Heart right ventricle (tissue), 16 donors: ENCODE data around the gene CCN5. TPM values are rescaled to one million over a fixed set of nuclear protein-coding genes. Genes with fewer than 3 reads are reported as not detected.

Experiments
- ATAC-seq, 8 donors: fragments of 200-7000 bp; cut with Tn5 transposase; one replicate each; pipeline ENCODE4 v1.9.1; 2020; ENCODE audit warnings: mild to moderate bottlenecking in 8 of 8, moderate library complexity in 8 of 8, moderate number of reproducible peaks in 1 of 8
- DNase-seq, 2 donors: peaks; one replicate each; pipeline ENCODE4 v3.0.0-alpha.2; 2020
- H3K27ac ChIP-seq, 10 donors: fragments of 200-600 bp; sonication (generic) in 2 of 10; one replicate each; pipeline versions ENCODE4 v1.5.0 to v1.8.0; 2020 to 2022; ENCODE audit warnings: mild to moderate bottlenecking in 3 of 10
- H3K27me3 ChIP-seq, 7 donors: fragments of 200-600 bp; one replicate each; pipeline ENCODE4 v1.8.0; 2021 to 2022; ENCODE audit warnings: mild to moderate bottlenecking in 2 of 7
- H3K36me3 ChIP-seq, 9 donors: fragments of 200-600 bp; sonication (generic) in 1 of 9; one replicate each; pipeline versions ENCODE4 v1.5.0 to v1.8.0; 2020 to 2022; ENCODE audit warnings: mild to moderate bottlenecking in 2 of 9
- H3K4me1 ChIP-seq, 9 donors: fragments of 200-600 bp; sonication (generic) in 1 of 9; one replicate each; pipeline versions ENCODE4 v1.5.0 to v1.8.0; 2020 to 2022; ENCODE audit warnings: mild to moderate bottlenecking in 4 of 9
- H3K4me3 ChIP-seq, 10 donors: fragments of 200-600 bp; sonication (generic) in 2 of 10; one replicate each; pipeline versions ENCODE4 v1.5.0 to v1.8.0; 2020 to 2022; ENCODE audit warnings: mild to moderate bottlenecking in 7 of 10, moderate library complexity in 2 of 10
- H3K9me3 ChIP-seq, 11 donors: fragments of 200-600 bp in 10 of 11; sonication (generic) in 2 of 11; one replicate each; pipeline versions ENCODE4 v1.5.0 to v1.8.0; 2013 to 2022; ENCODE audit warnings: mild to moderate bottlenecking in 2 of 11, control low read depth in 1 of 11, moderate library complexity in 1 of 11
- CTCF ChIP-seq, 9 donors: fragments of 200-600 bp; sonication (generic) in 2 of 9; IDR thresholded peaks; one replicate each; pipeline versions ENCODE4 v1.5.0 to v1.8.0; 2021 to 2022; ENCODE audit warnings: antibody characterized with exemption in 9 of 9, mild to moderate bottlenecking in 5 of 9, moderate library complexity in 1 of 9
- WGBS, 2 donors: extraction: QIAGEN DNeasy Blood & Tissue Kit; methylation state at CpG; one replicate each; pipeline ENCODE4 v1.1.7; 2013; ENCODE audit warnings: inconsistent platforms in 1 of 2; 5-methylcytosine and 5-hydroxymethylcytosine counted together
- intact Hi-C, 10 donors: fragments of 100-400 bp; cut with DNase I; formaldehyde crosslinking; loops; one replicate each; pipeline versions ENCODE4 v1.11.1 to v1.14.2; 2022
- polyA plus RNA-seq, 2 donors: library from polyadenylated mRNA; stranded (reverse); fragments of 200-250 nt; gene quantifications; one replicate each; pipeline ENCODE4 v1.2.3, GENCODE V29; 2013
- total RNA-seq, 10 donors: library from RNA; stranded (reverse); fragmentation: NEBNext Ultra II Directional in 3 of 10; extraction: Animal tissue kit (Norgen Biotek cat#: 25700) in 3 of 10; gene quantifications; one replicate each; pipeline versions ENCODE4 v1.2.1 to v1.2.4, GENCODE V29; 2021 to 2023
- donor health status: Arrhythmogenic right ventricular cardiomyopathy.
- donor health status: ischemic (EF 13 %, LVEDD 7.1; RV severe dilation, severe dysfunction).
- donor health status: healthy with polysubstance abuse.
- donor health status: DM: no; HTN: yes; CAD: no.
- donor health status: DM: no; HTN: no; CAD: no.
- donor health status: ischemic (EF 25% LVEDD 6.9; RV normal size, moderate dysfunction).
- donor health status: ischemic (EF 25% LVEDD 5.7; RV mildly dilated, moderate dysfunction).
- donor health status: healthy.
- donor health status: DM: yes; HTN: yes; CAD: no.
- donor health status: Ischemic cardiomyopathy.
- donor health status: ischemic (EF 35%, LVEDD 5.7; RV mildly dilated, moderate dysfunction).
- donor health status: nonischemic (EF 11% LVEDD 7.7; RV severe dilation, severe dysfunction).
- donor health status: DM: yes; HTN: yes; CAD: no.
- donor health status: PGD.
- donor health status: ischemic (EF 29% LVEDD 5.4; RV normal size, mild dysfunction).
- donor health status: nonischemic (EF 23%, LVEDD 6.1; RV moderate dilation, normal function).

Gene CCN5
- total and polyA plus RNA-seq, 12 donors = 4.3 to 87.2 (median 14.5) TPM

- Histone ChIP-seq H3K9me3 (no peaks in the 10 kb centered on the region), H3K27me3 (no peaks in the 10 kb centered on the region), H3K4me3 (no peak overlapping the region), H3K4me1 (peaks cover 9 to 42% (median 32%) of the 10 kb centered on the region in 9 donors), H3K27ac (no peak overlapping the region), H3K36me3 (no peaks in the 10 kb centered on the region)
- DNase-seq (no peak), ATAC-seq (no peak)
- TF ChIP-seq CTCF (IDR thresholded peaks at IDR 0.05) = no peak
- WGBS, 2 donors = 96 to 97% methylated on average over 9 of the region's 9 CpGs
- intact Hi-C loops = no loop called here
These were observed 5.4 kb upstream of the CCN5 start for GRCh38 chr20:44709797-44710196.

- TF ChIP-seq CTCF (IDR thresholded peaks at IDR 0.05) = no peak
- Histone ChIP-seq H3K9me3 (no peaks in the 10 kb centered on the region), H3K36me3 (no peaks in the 10 kb centered on the region), H3K27me3 (no peaks in the 10 kb centered on the region), H3K4me3 (no peak overlapping the region), H3K27ac (peak overlapping the region in 9 of 10 donors; percentile 24 to 82 (median 70)), H3K4me1 (peaks cover 19 to 52% (median 42%) of the 10 kb centered on the region in 9 donors)
- 53 to 65% methylated on average over 8 of the region's 8 CpGs for WGBS, 2 donors
- ATAC-seq (peak; percentile 49 to 84 (median 70)), DNase-seq (peak in 1 of 2 donors; percentile 62)
- intact Hi-C loops = no loop called here
These were observed 3.9 kb upstream of the CCN5 start for GRCh38 chr20:44711237-44711636.

DNA sequence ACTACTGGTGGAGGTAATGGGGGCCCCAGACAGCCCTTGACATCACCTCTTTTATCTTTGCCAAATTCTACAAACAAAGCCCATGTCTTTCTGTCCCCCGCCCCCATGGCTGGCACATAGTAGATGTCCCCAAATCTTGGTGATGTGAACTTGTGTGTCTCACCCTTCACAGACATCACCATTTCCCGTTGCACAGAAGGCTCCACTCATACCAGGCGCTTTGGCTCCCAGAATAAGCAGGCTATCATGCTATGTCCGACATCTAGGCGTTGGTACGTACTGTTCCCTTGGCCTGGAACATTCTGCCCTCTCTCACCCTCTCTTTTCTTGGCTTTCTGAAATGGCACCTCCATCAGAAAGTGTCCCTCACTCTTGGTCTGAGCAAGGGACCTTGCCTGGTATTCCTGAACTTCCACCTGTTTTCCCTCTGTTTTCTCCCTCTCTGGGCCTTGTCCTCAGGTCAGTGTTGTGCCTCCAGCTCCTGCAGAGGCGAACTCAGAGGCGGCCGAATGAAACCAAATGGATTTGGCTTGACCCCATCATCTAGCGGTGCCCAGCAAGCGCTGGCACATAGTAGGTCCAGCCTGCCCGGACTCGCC is 968 bp upstream of the CCN5 start:
- ATAC-seq = peak; percentile 9 to 75 (median 68)
- Histone ChIP-seq H3K9me3 (no peaks in the 10 kb centered on the region), H3K27ac (peak overlapping the region; percentile 71 to 87 (median 82)), H3K27me3 (no peaks in the 10 kb centered on the region), H3K4me1 (peaks cover 18 to 48% (median 41%) of the 10 kb centered on the region in 9 donors), H3K4me3 (peak overlapping the region in 1 of 10 donors; percentile 26), H3K36me3 (no peaks in the 10 kb centered on the region)
- WGBS, 2 donors = 38 to 41% methylated on average over 13 of the region's 13 CpGs
- no peak for DNase-seq
- intact Hi-C loops = loop anchor here in 2 of 10 donors (1.0 to 2.0 kb wide), 2 partner anchors 21 to 23 kb away; no protein-coding TSS in a partner anchor
- TF ChIP-seq CTCF (IDR thresholded peaks at IDR 0.05) = no peak

GRCh38 chr20:44715499-44716308 is 535 bp downstream of the CCN5 start:
- intact Hi-C loops = loop anchor here in 1 of 10 donors (2.0 kb wide), 1 partner anchor 23 kb away; no protein-coding TSS in a partner anchor
- Histone ChIP-seq H3K36me3 (no peaks in the 10 kb centered on the region), H3K27me3 (no peaks in the 10 kb centered on the region), H3K4me3 (peak overlapping the region in 7 of 10 donors; percentile 2 to 31 (median 14)), H3K9me3 (no peaks in the 10 kb centered on the region), H3K4me1 (peaks cover 18 to 53% (median 46%) of the 10 kb centered on the region in 9 donors), H3K27ac (peak overlapping the region; percentile 36 to 87 (median 82))
- DNase-seq = no peak
- WGBS, 2 donors = 72 to 83% methylated on average over 5 of the region's 5 CpGs
- peak in 2 of 8 donors; percentile 6 to 25 for ATAC-seq
- TF ChIP-seq CTCF (IDR thresholded peaks at IDR 0.05) = no peak
